C1 segment of cervical spinal cord (tissue), 14 donors: ENCODE results near the gene METTL25B.

ENCODE experiments used
- DNase-seq, 14 donors: peaks; one replicate each; lab custom pipeline; 2025; lab: John Stamatoyannopoulos, UW

The METTL25B gene

DNA sequence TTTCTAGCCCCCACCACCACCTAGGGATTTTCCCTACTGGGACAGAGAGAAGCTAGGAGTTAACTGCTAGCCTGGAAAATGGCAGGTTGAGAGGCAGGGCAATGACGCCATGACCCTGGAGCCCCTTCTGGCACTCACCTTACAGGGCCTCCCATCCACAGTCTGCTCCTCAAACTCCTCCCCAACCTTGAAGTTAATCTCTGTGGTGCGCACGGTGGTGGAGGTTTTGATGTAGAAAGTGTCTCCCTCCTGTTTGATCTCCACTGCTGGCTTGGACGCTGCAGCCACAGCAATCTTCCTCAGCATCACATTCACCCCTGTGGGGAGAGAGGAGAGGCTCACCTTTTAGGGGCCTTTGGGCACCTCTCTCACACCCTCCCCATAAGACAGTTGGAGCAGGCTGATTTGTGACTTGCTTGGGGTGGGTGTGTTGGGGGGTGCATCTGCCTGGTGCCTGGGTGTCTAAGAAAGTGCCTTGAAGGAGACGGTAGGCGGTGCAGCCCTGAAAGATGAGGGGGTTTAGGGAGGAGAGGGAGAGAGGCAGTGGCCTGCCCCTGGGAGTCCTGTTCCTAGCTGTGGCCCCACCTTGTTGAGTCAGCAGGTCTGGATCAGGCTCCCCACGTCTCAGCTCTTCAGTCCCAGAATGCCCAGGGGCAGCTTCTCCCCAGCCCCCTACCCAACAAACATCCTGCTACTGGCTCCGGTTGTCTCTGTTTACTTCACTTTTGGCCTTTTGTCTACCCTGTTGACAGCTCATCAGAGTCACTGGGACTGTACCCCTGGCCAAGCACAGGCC is 27.3 kb upstream of the METTL25B start:
- no peak for DNase-seq

DNA sequence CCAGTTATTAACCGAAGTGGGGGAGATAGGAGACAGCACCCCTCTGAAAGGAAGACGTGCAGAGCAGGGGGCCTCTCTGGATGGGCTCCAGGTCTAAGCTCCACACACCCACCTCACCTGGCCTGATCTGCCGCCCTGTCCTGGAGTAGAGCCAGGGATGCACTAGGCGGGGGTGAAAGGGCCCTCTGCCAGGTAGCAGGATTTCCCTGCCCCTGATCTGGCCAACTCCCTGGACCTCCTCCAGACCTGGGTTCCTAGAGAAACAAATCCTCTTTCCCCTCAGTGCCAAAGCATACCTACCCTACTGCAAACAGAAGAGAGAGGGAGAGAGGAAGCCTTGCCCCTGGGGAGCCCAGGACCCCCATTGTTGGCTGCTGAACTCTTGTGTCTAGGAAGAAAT is 24.9 kb upstream of the METTL25B start:
- no peak for DNase-seq

- no peak for DNase-seq
These were observed 24.5 kb upstream of the METTL25B start for GRCh38 chr1:156703741-156704140.

- no peak for DNase-seq
These were observed 24.0 kb upstream of the METTL25B start for GRCh38 chr1:156704166-156704711.

DNA sequence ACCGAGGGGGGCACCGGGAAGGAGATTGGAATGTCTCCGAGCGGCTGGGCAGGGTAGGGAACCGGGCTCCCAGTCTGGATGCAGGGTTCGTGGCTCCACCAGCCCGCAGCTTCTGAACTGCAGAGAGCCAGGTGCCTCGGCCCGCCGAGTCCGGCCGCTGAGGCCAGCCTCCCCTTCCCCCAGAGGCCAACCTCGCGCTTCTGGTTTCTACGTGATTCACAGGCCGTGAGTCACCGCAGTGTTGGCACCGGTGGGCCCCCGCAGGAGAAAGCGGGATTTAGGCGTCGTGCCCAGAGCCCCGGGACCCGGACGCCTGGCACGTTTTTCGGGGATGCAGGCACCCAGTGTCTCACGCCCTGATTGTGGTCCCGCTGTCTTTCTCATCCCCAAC is 23.3 kb upstream of the METTL25B start:
- DNase-seq, result peak in 2 of 14 donors; percentile 12 to 31

- no peak for DNase-seq
These were observed 22.9 kb upstream of the METTL25B start, which contains the start of gene CRABP2 for GRCh38 chr1:156705321-156705917. CRABP2 (minus strand) TSS chr1:156705583; CDS start chr1:156705446, 137 bp downstream.

DNA sequence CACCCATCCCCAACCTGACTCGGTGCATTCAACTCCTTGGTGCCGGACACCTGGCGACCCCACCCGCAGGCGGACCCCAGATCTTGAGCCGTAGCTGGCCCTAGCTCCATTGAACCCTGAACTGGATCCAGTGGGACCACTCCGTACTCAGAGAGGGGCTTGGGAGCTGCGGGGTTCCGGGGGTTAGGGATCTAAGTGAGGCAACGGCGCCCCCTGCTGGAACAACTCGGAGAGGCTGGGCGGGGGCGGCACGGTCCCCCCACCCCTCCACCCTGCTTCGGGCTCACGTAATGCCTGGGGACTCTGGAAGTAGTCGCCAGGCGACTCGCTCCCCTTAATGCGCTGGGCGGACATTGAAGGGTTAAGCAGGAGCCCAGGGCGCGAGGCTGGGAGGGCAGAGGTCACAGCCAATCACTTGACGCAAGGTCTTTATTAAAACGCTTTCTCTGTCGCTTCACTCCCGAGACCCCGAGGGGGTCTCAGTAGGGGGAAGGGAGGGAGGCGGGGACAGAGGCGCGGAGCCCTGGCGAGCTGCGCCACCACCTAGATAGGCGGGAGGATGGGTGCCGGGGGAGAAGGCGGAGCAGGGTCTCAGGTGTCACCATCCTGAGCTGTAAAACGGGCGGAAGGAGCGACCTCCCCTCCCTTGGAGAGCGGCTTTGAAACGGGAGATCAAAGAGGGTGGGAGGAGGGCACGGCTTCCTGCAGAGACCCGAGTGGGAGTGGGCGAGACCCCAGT is 22.2 kb upstream of the METTL25B start:
- DNase-seq, result peak in 9 of 14 donors; percentile 6 to 37 (median 17)

- peak in 2 of 14 donors; percentile 20 to 24 for DNase-seq
These were observed 21.4 kb upstream of the METTL25B start for GRCh38 chr1:156706657-156707416.

GRCh38 chr1:156707417-156708217 is 20.7 kb upstream of the METTL25B start:
- no peak for DNase-seq

GRCh38 chr1:156708218-156708661 is 20.0 kb upstream of the METTL25B start:
- no peak for DNase-seq

GRCh38 chr1:156709031-156709430 is 19.2 kb upstream of the METTL25B start:
- DNase-seq, result no peak

- DNase-seq, result peak in 4 of 14 donors; percentile 8 to 31 (median 17)
These were observed 18.3 kb upstream of the METTL25B start for GRCh38 chr1:156709757-156710489.

DNA sequence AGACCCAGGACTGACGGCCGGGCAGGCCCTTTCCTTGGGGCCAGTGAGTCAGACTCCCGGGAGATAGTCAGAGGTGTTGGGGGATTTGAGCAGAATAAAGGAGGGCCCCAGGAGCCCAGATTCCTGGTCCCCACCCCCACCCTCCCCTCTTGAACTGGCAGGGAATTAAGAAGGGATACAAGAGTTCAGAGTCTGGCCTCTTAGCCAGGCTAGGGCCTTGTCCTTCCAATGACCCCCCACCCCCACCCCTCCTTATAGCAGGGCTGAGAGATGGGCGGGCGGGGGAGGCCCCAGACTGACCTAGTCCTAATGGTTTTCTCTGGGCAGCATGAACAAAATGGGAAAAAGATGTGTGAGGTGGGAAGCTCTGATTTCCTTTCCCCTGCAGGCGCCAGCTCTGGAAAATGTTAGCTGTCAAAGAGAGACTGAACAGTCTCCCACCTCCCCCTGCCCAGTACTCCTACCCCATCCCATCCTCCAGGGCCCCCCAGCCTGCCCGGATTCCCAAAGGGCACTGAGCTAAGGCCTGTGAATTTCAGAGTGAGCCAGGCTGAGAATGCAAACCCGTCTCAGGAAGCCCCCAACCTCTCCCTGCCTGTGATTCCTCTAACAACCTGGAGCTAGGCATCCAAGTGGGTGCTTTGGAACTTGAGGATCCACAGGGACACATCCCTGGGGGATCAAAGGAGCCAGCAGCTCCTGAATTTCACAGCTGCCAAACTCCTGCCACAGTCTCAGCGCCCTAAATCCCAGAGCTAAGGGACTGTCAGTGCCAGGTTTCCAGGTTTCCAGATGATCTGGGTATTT is 17.1 kb upstream of the METTL25B start:
- no peak for DNase-seq

GRCh38 chr1:156712626-156713025 is 15.6 kb upstream of the METTL25B start:
- DNase-seq, result no peak

- no peak for DNase-seq
These were observed 13.4 kb upstream of the METTL25B start for GRCh38 chr1:156714830-156715229.

DNA sequence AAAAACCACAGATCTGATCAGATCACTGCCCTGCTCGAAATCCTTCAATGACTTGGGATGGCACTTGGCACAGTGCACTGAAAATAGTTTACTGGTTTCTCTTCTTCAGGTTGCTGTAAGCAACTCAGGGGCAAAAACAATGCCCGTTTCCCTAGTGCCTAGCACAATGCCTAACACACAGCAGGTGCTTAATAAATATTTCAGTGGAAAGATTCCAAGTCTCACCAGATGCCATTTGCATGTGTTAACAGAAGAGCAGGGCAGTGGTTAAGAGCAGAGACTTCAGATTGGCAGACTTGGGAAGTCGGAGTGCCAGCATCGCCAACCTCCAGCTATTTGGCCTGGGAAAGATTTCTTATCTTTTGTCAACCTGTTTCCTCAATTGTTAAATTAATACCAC is 10.9 kb upstream of the METTL25B start:
- DNase-seq, result no peak

- DNase-seq, result no peak
These were observed 7.1 kb upstream of the METTL25B start for GRCh38 chr1:156721131-156721530.

GRCh38 chr1:156721535-156721934 is 6.7 kb upstream of the METTL25B start:
- no peak for DNase-seq
